Transverse colon (tissue), 4 donors: ENCODE results near the gene MACC1. TPM values are rescaled to one million over a fixed set of nuclear protein-coding genes. Genes with fewer than 3 reads are reported as not detected.

Experiments used
- DNase-seq: peaks from one replicate; pipeline ENCODE4 v3.0.0-alpha.2; 2019
- H3K27ac ChIP-seq, 4 donors: fragments of 200-600 bp; sonication (generic); 2 replicates each; pipeline ENCODE4 v1.5.1; 2016 to 2018; ENCODE audit warnings: inconsistent platforms in 4 of 4
- H3K27me3 ChIP-seq: fragments of 200-600 bp; sonication (generic); 2 replicates; pipeline ENCODE4 v1.5.1; 2017; ENCODE audit warnings: inconsistent platforms
- H3K36me3 ChIP-seq, 4 donors: fragments of 200-600 bp; sonication (generic); 2 replicates each; pipeline ENCODE4 v1.5.1; 2017 to 2019; ENCODE audit warnings: inconsistent platforms in 4 of 4
- H3K4me1 ChIP-seq, 4 donors: fragments of 200-600 bp; sonication (generic); 2 replicates each; pipeline ENCODE4 v1.5.1; 2017 to 2020; ENCODE audit warnings: inconsistent platforms in 4 of 4
- H3K4me3 ChIP-seq, 4 donors: fragments of 200-600 bp; sonication (generic); 1 replicate in 1 of 4; 2 replicates in 3 of 4; pipeline versions ENCODE4 v1.5.1 to v1.6.1; 2017 to 2019; ENCODE audit warnings: inconsistent platforms in 4 of 4
- H3K9me3 ChIP-seq, 2 donors: fragments of 200-600 bp; sonication (generic); 2 replicates each; pipeline ENCODE4 v1.5.1; 2017 to 2019; ENCODE audit warnings: inconsistent platforms in 2 of 2
- EP300 ChIP-seq: sonication (generic); formaldehyde crosslinking; IDR thresholded peaks from one replicate; pipeline ENCODE4 v1.6.1; 2017; ENCODE audit warnings: antibody characterized with exemption, low read depth
- POLR2A ChIP-seq: fragments of 450-650 bp; IDR thresholded peaks from one replicate; pipeline ENCODE4 v1.6.1; 2016; ENCODE audit warnings: antibody characterized with exemption, mild to moderate bottlenecking, moderate library complexity
- POLR2AphosphoS5 ChIP-seq, 3 donors: sonication (generic); formaldehyde crosslinking; IDR thresholded peaks; one replicate each; pipeline ENCODE4 v1.6.1; 2016; ENCODE audit warnings: antibody characterized with exemption in 3 of 3
- WGBS, 2 donors: methylation state at CpG; one replicate each; pipeline ENCODE4 v1.1.5; 2018; ENCODE audit warnings: low coverage in 1 of 2; 5-methylcytosine and 5-hydroxymethylcytosine counted together
- in situ Hi-C, 4 donors: fragments of 200-750 bp; cut with MboI; loops; one replicate each; pipeline versions ENCODE4 v1.15.0 to v1.15.1; 2017; ENCODE audit warnings: low sequenced_read_pairs in 3 of 4, low pct_ligation_motif_present in 1 of 4, low pct_unique_long_range_greater_than_20kb in 1 of 4
- intact Hi-C: fragments of 100-400 bp; cut with DNase I; formaldehyde crosslinking; loops from one replicate; pipeline ENCODE4 v1.15.1; 2023; ENCODE audit warnings: low total_unique reads
- total RNA-seq, 4 donors: library from RNA; depleted of rRNA; stranded (reverse); fragments of >200 nt; gene quantifications; one replicate each; pipeline ENCODE4 v1.1.0, GENCODE V29; 2016
- TF ChIP-seq, protein P1 (sequence below), 5 experiments: fragments of 200-600 bp in 3 of 5; fragments of 450-650 bp in 2 of 5; sonication (generic) in 3 of 5; IDR thresholded peaks; 1 replicate in 2 of 5; 2 replicates in 3 of 5; pipeline ENCODE4 v1.5.1; 2016 to 2017; ENCODE audit warnings: antibody characterized with exemption in 5 of 5, inconsistent platforms in 3 of 5, mild to moderate bottlenecking in 2 of 5, moderate library complexity in 1 of 5

The MACC1 gene
- total RNA-seq, 4 donors from 2014 or later: 5.2 to 9.8 (median 7.2) TPM

DNA sequence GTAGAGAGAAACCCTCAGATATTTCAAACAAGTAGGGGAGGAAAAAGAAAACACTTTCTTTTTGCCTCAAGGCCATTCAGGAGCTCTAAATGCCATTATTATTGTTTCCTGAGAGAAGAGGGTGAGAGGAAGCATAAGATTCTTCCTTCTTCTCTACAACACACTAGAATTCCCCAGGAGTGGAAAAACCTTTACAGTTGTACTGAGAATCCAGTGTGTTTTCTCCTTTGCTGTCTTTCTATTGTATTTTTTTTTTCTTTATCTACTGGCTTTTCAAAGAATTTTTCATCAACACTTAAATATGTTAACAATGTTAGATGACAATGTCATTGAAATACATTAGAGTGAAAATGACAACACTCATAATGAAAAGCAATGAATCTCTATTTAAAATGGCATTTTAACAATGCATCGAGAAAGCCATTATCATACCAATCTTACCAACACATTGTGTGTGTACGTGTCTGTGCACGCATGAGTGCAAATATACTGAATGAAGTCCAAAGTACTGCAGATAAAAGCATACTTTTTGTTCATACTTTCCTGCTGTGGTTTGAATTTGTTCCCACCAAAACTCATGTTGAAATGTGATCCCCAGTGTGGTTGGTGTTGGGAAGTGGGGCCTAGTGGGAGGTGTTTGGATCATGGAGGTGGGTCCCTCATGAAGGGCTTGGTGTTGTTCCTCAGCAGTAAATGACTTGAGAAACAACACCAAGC is 24.2 kb upstream of the MACC1 start:
- Histone ChIP-seq H3K27me3 (no peaks in the 10 kb centered on the region), H3K4me1 (peaks cover 0 to 19% (median 7%) of the 10 kb centered on the region in 4 donors), H3K36me3 (no peaks in the 10 kb centered on the region), H3K27ac (no peak overlapping the region), H3K9me3 (no peaks in the 10 kb centered on the region), H3K4me3 (no peak overlapping the region)
- no peak for DNase-seq
- in situ Hi-C loops: no loop called here
- TF ChIP-seq, protein P1, sequence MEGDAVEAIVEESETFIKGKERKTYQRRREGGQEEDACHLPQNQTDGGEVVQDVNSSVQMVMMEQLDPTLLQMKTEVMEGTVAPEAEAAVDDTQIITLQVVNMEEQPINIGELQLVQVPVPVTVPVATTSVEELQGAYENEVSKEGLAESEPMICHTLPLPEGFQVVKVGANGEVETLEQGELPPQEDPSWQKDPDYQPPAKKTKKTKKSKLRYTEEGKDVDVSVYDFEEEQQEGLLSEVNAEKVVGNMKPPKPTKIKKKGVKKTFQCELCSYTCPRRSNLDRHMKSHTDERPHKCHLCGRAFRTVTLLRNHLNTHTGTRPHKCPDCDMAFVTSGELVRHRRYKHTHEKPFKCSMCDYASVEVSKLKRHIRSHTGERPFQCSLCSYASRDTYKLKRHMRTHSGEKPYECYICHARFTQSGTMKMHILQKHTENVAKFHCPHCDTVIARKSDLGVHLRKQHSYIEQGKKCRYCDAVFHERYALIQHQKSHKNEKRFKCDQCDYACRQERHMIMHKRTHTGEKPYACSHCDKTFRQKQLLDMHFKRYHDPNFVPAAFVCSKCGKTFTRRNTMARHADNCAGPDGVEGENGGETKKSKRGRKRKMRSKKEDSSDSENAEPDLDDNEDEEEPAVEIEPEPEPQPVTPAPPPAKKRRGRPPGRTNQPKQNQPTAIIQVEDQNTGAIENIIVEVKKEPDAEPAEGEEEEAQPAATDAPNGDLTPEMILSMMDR (IDR thresholded peaks at IDR 0.05): no peak
- no peak for TF ChIP-seq EP300
- no peak for TF ChIP-seq POLR2A
- no peak for TF ChIP-seq POLR2AphosphoS5 (IDR thresholded peaks at IDR 0.05)
- intact Hi-C loops: no loop called here
- 62 to 74% methylated on average over 3 of the region's 3 CpGs for WGBS, 2 donors

DNA sequence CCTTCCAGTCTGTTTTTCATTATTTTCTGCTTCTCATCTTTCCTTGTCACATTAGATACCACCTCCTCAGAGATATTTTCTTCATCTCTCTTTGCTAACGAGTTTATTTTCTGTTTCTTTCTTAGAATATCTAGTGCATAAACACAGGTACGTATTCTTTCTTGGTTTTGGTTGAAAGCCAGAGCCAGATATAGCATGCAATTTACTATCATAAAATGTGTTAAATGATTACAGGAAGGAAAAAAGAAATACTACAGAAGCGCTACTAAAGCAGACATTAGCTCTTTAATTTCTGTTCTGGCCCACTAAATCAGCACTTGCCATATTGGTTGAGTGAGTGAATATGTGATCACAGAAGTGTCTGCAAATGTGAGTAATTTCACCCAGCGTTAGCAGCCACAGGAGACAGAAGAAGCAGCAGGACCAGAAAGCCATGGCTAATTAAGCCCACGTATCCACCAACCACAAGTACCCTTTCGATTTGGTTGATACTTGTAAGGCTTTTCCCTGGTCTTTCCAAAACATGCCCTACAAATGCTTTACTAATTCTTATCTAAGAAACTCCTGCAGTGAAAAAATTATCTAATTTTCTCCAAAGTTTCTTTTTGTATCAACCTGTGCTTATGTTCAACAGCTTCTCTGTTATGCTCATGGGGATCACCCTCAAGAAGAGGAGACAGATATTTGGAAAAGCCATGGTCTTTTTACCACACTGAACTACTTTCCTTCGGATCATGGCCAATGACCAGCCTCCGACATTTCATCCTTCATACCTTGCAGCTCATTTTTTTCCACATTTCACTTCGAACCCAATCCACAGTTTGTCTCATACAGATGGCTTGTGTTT is 23.1 kb upstream of the MACC1 start:
- Histone ChIP-seq H3K4me3 (no peak overlapping the region), H3K4me1 (peaks cover 0 to 19% (median 7%) of the 10 kb centered on the region in 4 donors), H3K27me3 (no peaks in the 10 kb centered on the region), H3K27ac (no peak overlapping the region), H3K9me3 (no peaks in the 10 kb centered on the region), H3K36me3 (no peaks in the 10 kb centered on the region)
- intact Hi-C loops (no loop called here), in situ Hi-C loops (no loop called here)
- 57 to 58% methylated on average over 8 to 9 of the region's 9 CpGs for WGBS, 2 donors
- no peak for DNase-seq
- TF ChIP-seq, protein P1 (IDR thresholded peaks at IDR 0.05): no peak

DNA sequence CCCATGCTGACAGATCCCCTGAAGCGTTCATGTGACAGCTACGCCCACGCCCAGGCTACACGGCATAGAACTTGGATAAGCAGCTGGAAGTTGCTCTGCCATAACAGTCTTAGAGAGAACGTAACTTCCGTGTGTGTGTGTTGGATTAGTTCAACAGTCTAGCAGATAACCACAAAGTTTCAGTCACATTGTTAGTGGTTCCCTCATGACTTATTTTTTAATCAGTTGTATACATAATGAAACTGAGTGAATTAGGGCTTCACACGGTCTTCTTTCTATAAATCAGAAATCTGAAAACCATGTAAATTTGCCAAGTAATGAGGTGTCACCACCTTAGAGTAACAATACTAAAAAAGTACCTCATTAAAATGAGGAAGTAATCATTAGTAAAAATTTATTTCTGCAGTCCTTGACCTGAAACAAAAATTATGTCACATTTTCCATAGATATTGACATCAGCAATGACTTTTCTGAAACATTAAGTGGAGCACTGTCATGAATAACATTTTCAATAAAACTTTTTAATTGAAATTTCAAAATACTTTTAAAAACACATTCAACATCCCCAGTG is 21.7 kb upstream of the MACC1 start:
- WGBS, 2 donors: 58 to 60% methylated on average over 1 to 7 of the region's 7 CpGs
- DNase-seq: peak; percentile 33
- in situ Hi-C loops: no loop called here

More for the DNA sequence above, 21.7 kb upstream of the MACC1 start:
- H3K27ac ChIP-seq: peak overlapping the region in 1 of 4 donors; percentile 22
- TF ChIP-seq, protein P1 (IDR thresholded peaks at IDR 0.05): no peak
- no peak for TF ChIP-seq POLR2A
- no peak for TF ChIP-seq EP300
- no peak for TF ChIP-seq POLR2AphosphoS5 (IDR thresholded peaks at IDR 0.05)
- H3K9me3 ChIP-seq: no peaks in the 10 kb centered on the region
- H3K27me3 ChIP-seq: no peaks in the 10 kb centered on the region
- intact Hi-C loops: no loop called here
- peaks cover 0 to 19% (median 7%) of the 10 kb centered on the region in 4 donors for H3K4me1 ChIP-seq
- no peak overlapping the region for H3K4me3 ChIP-seq
- no peaks in the 10 kb centered on the region for H3K36me3 ChIP-seq
